Left renal pelvis (tissue), 4 donors: ENCODE measurements around the gene OR4N5. TPM values are rescaled to one million over a fixed set of nuclear protein-coding genes. Genes with fewer than 3 reads are reported as not detected.
"Not testable (repeated sequence)": the region's sequence is repeated elsewhere in the genome, so short reads cannot be mapped to it uniquely, and the experiment has no call there.

Source experiments
- DNase-seq, 4 donors: peaks; one replicate each; pipeline ENCODE4 v3.0.0-alpha.2; 2013; ENCODE audit warnings: low read depth in 4 of 4, low spot score in 3 of 4
- polyA plus RNA-seq, 4 donors: library from polyadenylated mRNA; unstranded; fragments of 120-200 nt; gene quantifications; one replicate each; pipeline ENCODE4 v1.2.1, GENCODE V29; 2013; ENCODE audit not compliant: insufficient read length in 4 of 4

Gene OR4N5, protein sequence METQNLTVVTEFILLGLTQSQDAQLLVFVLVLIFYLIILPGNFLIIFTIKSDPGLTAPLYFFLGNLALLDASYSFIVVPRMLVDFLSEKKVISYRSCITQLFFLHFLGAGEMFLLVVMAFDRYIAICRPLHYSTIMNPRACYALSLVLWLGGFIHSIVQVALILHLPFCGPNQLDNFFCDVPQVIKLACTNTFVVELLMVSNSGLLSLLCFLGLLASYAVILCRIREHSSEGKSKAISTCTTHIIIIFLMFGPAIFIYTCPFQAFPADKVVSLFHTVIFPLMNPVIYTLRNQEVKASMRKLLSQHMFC
- polyA plus RNA-seq, result not detected

- no peak for DNase-seq
Observed at GRCh38 chr14:20138520-20138919, at the start of gene OR4N5. Gene OR4N5 (plus strand): TSS chr14:20138820. CDS start chr14:20143736, 4,916 bp downstream.

DNA sequence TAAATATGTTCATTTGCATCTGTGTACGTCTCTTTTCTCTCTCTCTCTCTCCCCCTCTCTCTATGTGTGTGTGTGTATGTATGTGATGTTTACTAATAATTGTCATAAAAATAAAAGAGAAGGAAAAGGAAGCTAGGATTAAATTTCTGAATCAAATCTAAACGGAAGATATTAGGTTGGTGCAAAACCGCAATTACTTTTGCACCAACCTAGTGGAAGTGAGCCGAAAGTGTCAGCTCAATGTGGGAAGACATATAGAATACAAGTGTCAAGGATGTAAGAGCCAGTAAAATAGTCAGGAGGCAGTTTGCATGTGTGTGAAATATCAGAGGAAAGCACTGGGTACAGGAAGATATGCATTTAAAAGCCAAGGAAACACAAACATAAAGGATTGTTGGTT is 46.6 kb upstream of the OR4N5 start:
- no peak for DNase-seq

DNA sequence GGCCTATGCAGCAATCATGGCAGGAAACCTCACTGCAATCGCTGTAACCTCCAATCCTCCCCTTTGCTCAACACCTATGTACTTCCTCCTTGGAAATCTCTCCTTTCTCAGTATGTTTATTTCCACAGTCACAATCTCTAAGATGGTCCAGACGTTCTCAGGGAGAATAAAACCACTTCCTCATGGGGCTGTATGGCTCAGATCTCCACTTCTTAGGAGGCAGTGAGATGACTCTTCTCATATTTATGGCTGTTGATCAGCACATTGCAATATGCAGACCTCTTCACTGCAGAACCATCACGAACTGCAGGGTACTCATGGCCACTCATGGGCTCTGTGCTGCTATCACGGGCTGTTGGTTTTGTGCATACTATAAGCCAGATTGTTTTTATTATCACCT is 45.2 kb upstream of the OR4N5 start:
- no peak for DNase-seq

- not testable (repeated sequence) for DNase-seq
Observed at GRCh38 chr14:20098926-20099770, 39.5 kb upstream of the OR4N5 start.

DNA sequence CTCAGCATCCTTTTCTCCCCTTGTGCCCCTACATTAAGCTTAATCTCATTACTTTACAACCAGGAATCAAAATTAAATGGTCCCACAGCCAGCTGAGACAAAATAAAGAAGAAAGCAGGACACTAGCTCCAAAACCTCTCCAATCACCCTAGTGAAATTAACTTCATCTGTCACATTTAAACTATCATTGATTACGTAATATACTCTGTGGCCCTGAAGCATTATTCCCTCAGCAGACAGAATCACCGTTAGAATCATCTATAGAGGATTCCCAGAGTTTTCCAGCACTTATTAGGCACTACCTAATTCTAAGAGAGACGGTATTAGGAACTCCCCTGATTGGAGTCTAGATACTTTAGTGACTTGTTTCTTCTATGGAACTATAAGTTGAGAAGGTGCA is 28.2 kb upstream of the OR4N5 start, which contains the start of gene OR4K17:
Gene OR4K17 (plus strand): TSS at position 302 of the 400 bp plus-strand sequence. CDS start 6,761 bp downstream, outside the sequence.
- DNase-seq, result no peak

DNA sequence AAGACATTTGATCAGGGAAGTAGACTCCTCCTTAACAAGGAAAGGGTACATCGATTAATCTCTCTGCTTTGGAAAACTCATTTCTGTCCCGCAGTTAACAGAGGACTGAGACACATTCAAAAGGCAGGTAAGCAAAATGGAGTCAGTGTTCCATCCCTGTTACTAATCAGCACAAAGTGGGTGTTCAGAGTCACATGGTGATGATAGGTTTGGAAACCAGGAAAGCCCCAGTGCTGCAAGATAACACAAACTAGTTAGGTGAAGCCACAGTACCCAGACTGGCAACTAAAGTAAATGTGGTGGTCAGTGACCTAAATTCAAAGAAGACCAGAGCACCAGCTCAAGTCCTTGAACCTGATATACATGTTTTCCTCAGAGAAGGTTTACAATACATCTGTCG is 26.3 kb upstream of the OR4N5 start:
- no peak for DNase-seq

GRCh38 chr14:20116748-20117147 is 21.9 kb upstream of the OR4N5 start:
- no peak for DNase-seq

DNA sequence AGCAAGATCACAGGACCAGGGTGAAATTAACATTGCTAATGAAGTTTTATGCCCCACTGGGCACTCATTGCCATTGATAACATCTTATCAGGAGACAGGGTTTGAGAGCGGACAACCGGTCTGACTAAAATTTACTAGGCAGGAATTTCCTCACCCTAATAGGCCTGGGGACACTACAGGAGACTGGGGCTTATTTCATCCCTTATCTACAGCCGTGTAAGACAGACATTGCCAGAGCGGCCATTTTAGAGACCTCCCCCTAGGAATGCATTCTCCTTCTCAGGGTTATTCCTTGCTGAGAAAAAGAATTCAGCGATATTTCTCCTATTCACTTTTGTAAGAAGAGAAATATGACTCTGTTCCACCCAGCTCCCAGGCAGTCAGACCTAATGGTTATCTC is 19.8 kb upstream of the OR4N5 start:
- no peak for DNase-seq

DNA sequence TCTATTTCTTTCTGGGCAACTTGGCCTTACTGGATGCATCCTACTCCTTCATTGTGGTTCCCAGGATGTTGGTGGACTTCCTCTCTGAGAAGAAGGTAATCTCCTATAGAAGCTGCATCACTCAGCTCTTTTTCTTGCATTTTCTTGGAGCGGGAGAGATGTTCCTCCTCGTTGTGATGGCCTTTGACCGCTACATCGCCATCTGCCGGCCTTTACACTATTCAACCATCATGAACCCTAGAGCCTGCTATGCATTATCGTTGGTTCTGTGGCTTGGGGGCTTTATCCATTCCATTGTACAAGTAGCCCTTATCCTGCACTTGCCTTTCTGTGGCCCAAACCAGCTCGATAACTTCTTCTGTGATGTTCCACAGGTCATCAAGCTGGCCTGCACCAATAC is 5.3 kb downstream of the OR4N5 start:
- DNase-seq, result no peak

- DNase-seq, result no peak
Observed at GRCh38 chr14:20144820-20145219, 6.2 kb downstream of the OR4N5 start.

DNA sequence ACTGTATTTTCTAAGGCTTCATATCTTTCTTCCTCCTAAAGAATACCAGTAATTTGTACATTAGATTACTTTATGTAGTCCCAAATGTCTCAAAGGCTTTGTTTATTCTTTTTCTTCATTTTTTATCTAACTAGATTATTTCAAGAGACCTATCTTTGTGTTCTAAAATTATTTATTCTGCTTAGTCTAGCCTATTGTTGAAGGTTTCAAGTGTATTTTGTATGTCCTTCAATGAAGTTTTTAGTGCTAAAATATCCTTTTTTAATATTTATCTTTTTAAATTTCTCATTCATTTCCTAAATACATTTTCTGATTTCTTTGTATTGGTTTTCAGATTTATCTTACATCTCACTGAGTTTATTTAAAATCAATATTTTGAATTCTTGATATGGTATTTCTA is 25.8 kb downstream of the OR4N5 start:
- DNase-seq, result no peak

GRCh38 chr14:20167091-20167490 is 28.5 kb downstream of the OR4N5 start:
- no peak for DNase-seq

DNA sequence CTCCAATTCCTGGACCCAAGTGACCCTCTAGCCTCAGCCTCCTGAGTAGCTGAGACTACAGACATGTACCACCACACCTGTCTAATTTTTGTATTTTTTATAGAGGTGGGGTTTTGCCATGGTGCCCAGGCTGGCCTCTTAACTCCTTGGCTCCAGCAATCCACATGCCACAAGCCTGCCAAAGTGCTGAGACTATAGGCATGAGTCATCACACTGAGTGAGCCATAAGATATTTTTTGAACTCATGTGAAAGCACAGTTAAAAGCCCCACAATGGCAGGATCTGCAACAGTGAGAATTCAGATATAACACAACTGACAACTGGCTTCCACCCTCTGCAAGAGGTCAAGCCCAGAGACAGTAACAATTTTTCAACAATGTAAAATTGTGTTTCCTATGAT is 31.2 kb downstream of the OR4N5 start:
- not testable (repeated sequence) for DNase-seq

DNA sequence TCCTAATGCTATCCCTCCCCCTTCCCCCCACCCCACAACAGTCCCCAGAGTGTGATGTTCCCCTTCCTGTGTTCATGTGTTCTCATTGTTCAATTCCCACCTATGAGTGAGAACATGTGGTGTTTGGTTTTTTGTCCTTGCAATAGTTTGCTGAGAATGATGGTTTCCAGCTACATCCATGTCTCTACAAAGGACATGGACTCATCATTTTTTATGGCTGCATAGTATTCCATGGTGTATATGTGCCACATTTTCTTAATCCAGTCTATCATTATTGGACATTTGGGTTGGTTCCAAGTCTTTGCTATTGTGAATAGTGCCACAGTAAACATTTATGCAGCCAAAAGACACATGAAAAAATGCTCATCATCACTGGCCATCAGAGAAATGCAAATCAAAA is 35.6 kb downstream of the OR4N5 start:
- not testable (repeated sequence) for DNase-seq

DNA sequence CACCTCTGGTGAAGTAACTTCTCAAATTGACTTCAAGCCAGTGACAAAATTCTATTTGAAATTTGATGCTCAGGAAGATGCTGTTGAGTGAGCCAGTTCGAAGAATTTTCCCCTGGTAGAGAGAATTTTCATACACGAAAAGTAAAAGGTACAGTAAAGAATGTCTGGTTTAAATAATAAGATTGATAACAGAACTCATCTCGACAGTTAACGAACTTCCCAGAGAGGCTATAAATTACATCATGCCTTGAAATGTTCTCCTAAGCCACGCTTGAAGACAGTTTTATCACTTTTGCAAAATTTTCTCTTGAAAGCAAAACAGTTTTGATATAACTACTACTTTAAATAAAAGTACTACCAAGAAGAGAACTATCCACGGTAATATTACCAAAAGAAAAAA is 37.7 kb downstream of the OR4N5 start:
- DNase-seq, result no peak

DNA sequence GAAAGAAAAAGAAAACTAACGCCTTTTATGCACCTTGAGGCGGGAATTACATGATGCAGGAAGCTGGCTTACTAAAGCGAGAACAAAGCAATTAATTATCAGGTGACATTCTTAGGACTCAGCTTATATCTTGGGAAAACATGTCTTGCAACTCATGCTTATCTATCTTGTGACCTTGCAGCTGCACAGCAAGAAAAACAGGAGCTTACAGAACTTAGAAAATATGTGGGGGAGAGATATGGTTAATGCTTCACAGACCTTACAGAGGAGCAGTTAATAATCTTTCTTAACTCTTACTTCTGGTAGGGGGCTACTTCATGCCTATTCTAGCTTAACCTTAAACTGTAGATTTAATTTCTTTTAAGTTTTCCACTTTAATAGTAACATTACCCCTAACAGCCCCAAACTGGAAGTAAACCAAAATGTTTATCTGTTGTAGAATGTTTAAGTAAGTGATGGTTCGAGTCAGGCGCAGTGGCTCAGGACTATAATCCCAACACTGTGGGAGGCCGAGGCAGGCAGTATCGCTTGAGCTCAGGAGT is 38.9 kb downstream of the OR4N5 start:
- DNase-seq, result no peak

DNA sequence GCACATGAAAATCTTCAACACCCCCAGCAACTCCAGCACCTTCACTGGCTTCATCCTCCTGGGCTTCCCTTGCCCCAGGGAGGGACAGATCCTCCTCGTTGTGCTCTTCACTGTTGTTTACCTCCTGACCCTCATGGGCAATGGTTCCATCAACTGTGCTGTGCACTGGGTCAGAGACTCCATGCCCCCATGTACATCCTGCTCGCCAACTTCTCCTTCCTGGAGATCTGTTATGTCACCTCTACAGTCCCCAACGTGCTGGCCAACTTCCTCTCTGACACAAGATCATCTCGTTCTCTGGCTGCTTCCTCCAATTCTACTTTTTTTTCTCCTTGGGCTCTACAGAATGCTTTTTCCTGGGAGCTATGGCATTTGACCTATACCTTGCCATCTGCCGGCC is 40.6 kb downstream of the OR4N5 start:
- no peak for DNase-seq

DNA sequence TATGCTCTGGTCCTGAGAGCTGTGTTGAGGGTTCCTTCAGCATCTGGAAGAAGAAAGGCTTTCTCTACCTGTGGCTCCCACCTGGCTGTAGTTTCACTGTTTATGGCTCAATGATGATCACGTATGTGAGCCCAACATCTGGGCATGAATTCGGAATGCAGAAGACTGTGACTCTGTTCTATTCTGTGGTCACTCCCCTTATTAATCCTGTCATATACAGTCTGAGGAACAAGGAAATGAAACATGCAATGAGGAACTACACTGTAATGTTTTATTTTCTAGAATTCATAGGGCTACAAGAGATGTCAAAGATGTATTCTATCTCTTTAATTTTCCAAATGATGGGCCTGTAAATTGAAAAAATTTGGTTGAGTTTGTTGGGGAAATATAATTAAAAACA is 41.3 kb downstream of the OR4N5 start:
- no peak for DNase-seq

DNA sequence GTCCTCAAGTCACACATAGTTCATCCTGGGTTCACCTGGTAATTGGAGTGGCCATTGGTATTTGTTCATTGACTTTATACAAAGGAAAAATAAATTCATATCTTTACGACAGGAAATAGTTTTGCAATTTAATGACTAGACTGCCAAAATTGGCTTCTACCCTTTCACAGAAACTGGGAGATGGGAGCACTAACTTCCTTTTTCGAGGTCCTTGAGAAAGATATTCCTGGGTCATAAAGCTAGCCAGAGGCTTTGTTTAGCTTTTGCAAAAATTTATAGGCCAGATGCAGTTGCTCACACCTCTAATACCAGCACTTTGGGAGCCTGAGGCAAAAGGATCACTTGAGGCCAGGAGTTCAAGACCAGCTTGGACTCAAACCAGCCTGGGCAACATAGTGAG is 41.9 kb downstream of the OR4N5 start:
- no peak for DNase-seq

GRCh38 chr14:20184181-20184580 is 45.6 kb downstream of the OR4N5 start:
- DNase-seq, result no peak

DNA sequence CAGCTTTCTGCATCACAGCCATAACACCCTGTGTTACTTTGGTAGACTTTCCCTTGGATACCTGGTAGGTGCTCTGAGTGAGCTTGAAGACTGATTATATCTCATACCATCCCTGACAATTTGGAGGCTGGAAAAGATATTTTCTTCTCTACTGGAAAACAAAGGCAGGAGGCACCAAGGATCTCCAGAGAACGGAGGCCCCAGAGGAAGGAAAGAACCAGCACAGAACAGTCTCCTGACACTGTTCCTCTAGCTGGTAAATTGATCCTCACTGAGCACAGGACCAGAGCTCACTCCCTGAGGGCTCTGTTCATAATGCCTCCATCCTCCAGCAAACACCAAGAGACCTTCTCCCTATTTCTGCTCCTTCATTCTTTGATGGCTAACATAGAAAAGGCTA is 52.0 kb downstream of the OR4N5 start, which contains the start of gene OR11G2:
Gene OR11G2 (plus strand): TSS at position 301 of the 400 bp plus-strand sequence. CDS start 6,542 bp downstream, outside the sequence.
- no peak for DNase-seq
